H1 (cell line): ENCODE results near the gene ABHD18.
A peak's percentile ranks its signal among the peaks of the same experiment; 100 is the strongest.

Experiments used
- CEBPB ChIP-seq: IDR thresholded peaks from 2 replicates; pipeline ENCODE4 v1.6.1; 2012; ENCODE audit warnings: low read depth, low read length
- EZH2 ChIP-seq: fragments of 200-600 bp; sonication (generic); IDR thresholded peaks from 2 replicates; pipeline ENCODE4 v1.7.1; 2012; ENCODE audit warnings: low read depth, mild to moderate bottlenecking, moderate library complexity, low read length, inconsistent platforms; ENCODE audit not compliant: severe bottlenecking
- HDAC2 ChIP-seq, 2 experiments: fragments of 300-600 bp in 1 of 2; sonication (generic) in 1 of 2; IDR thresholded peaks; 2 replicates each; pipeline ENCODE4 v1.6.1; 2011 to 2012; ENCODE audit warnings: low read depth in 2 of 2, low read length in 2 of 2, mild to moderate bottlenecking in 2 of 2, moderate library complexity in 2 of 2, borderline replicate concordance in 1 of 2, inconsistent platforms in 1 of 2
- KDM5A ChIP-seq: fragments of 200-600 bp; IDR thresholded peaks from 2 replicates; pipeline ENCODE4 v1.7.1; 2012; ENCODE audit warnings: mild to moderate bottlenecking, low read length, inconsistent platforms, mixed read lengths
- POLR2A ChIP-seq, 2 experiments: IDR thresholded peaks; 1 replicate in 1 of 2; 2 replicates in 1 of 2; pipeline ENCODE4 v1.6.1; 2011; ENCODE audit warnings: low read depth in 2 of 2, low read length in 2 of 2, mild to moderate bottlenecking in 2 of 2; ENCODE audit errors: control extremely low read depth in 1 of 2
- POLR2AphosphoS5 ChIP-seq: IDR thresholded peaks from 2 replicates; pipeline ENCODE4 v1.6.1; 2011; ENCODE audit warnings: low read depth, low read length
- SIN3A ChIP-seq, 2 experiments: IDR thresholded peaks in 1 of 2; conservative IDR thresholded peaks in 1 of 2; 2 replicates each; pipeline ENCODE4 v1.6.1; 2011 to 2012; ENCODE audit warnings: low read length in 2 of 2, improper control_type of control experiment in 1 of 2, low read depth in 1 of 2, mild to moderate bottlenecking in 1 of 2
- SP1 ChIP-seq: IDR thresholded peaks from 2 replicates; pipeline ENCODE4 v1.6.1; 2011; ENCODE audit warnings: low read depth, low read length
- SP2 ChIP-seq: IDR thresholded peaks from 2 replicates; pipeline ENCODE4 v1.6.1; 2012; ENCODE audit warnings: mild to moderate bottlenecking, low read length, inconsistent platforms
- TAF1 ChIP-seq: IDR thresholded peaks from 2 replicates; pipeline ENCODE4 v1.6.1; 2011; ENCODE audit warnings: mild to moderate bottlenecking, low read depth, low read length
- YY1 ChIP-seq: IDR thresholded peaks from 2 replicates; pipeline ENCODE4 v1.6.1; 2011; ENCODE audit warnings: low read depth, mild to moderate bottlenecking, low read length
- TF ChIP-seq, protein P1 (sequence below), 3 experiments: IDR thresholded peaks; 1 replicate in 2 of 3; 2 replicates in 1 of 3; pipeline versions ENCODE4 v1.5.1 to v1.6.1; 2011; ENCODE audit warnings: low read length in 3 of 3, mild to moderate bottlenecking in 3 of 3, inconsistent platforms in 2 of 3, low read depth in 1 of 3, moderate library complexity in 1 of 3; ENCODE audit not compliant: insufficient read depth in 1 of 3; ENCODE audit errors: control extremely low read depth in 1 of 3
- TF ChIP-seq, protein P2 (sequence below): IDR thresholded peaks from 2 replicates; pipeline ENCODE4 v1.6.1; 2012; ENCODE audit warnings: inconsistent platforms

DNA sequence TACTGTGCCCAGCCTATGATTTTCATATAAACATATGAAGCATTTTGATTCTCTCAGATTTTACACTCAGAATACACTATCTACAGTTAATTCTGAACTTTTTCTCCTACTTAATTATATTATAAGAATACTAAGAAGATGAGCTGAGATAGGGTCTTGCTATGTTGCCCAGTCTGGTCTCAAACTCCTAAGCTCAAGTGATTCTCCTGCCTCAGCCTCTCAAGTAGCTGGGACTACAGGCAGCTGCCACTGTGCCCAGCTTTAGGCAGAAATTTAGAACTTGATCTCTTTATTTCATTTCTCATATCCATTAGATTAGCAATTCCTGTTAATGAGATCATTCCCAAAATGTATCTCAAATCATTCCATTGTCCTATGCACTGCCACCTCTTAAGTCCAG lies 91.2 kb downstream of the ABHD18 start:
- no peak for TF ChIP-seq SIN3A (conservative IDR thresholded peaks at IDR 0.05 in 1 of 2, IDR thresholded peaks at IDR 0.05 in 1 of 2; ENCODE audit: low read depth in 1 of 2, low read length in 2 of 2)
- TF ChIP-seq POLR2A (IDR thresholded peaks at IDR 0.05; ENCODE audit: control extremely low read depth in 1 of 2, low read depth in 2 of 2, low read length in 2 of 2) = no peak
- TF ChIP-seq, protein P1, sequence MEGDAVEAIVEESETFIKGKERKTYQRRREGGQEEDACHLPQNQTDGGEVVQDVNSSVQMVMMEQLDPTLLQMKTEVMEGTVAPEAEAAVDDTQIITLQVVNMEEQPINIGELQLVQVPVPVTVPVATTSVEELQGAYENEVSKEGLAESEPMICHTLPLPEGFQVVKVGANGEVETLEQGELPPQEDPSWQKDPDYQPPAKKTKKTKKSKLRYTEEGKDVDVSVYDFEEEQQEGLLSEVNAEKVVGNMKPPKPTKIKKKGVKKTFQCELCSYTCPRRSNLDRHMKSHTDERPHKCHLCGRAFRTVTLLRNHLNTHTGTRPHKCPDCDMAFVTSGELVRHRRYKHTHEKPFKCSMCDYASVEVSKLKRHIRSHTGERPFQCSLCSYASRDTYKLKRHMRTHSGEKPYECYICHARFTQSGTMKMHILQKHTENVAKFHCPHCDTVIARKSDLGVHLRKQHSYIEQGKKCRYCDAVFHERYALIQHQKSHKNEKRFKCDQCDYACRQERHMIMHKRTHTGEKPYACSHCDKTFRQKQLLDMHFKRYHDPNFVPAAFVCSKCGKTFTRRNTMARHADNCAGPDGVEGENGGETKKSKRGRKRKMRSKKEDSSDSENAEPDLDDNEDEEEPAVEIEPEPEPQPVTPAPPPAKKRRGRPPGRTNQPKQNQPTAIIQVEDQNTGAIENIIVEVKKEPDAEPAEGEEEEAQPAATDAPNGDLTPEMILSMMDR (IDR thresholded peaks at IDR 0.05; ENCODE audit: control extremely low read depth in 1 of 3, insufficient read depth in 1 of 3, low read depth in 1 of 3, low read length in 3 of 3) = no peak
- TF ChIP-seq SP2 = no peak
- TF ChIP-seq HDAC2 (IDR thresholded peaks at IDR 0.05; ENCODE audit: borderline replicate concordance in 1 of 2, low read depth in 2 of 2, low read length in 2 of 2) = 0 out of 4 replicates have a peak, but pooled peaks of 1 of the 2 experiments have one; percentile 34
- TF ChIP-seq TAF1 = no peak
- TF ChIP-seq, protein P2, sequence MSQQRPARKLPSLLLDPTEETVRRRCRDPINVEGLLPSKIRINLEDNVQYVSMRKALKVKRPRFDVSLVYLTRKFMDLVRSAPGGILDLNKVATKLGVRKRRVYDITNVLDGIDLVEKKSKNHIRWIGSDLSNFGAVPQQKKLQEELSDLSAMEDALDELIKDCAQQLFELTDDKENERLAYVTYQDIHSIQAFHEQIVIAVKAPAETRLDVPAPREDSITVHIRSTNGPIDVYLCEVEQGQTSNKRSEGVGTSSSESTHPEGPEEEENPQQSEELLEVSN = no peak
- TF ChIP-seq POLR2AphosphoS5 = no peak
- no peak for TF ChIP-seq SP1
- no peak for TF ChIP-seq CEBPB
- no peak for TF ChIP-seq KDM5A
- no peak for TF ChIP-seq EZH2
- no peak for TF ChIP-seq YY1
